ENCODE data around the gene CASKIN1. TPM values are rescaled to one million over a fixed set of nuclear protein-coding genes. Genes with fewer than 3 reads are reported as not detected.

Gene CASKIN1
- total RNA-seq, 1 experiment from 2014 or later: 4.5 TPM

DNA sequence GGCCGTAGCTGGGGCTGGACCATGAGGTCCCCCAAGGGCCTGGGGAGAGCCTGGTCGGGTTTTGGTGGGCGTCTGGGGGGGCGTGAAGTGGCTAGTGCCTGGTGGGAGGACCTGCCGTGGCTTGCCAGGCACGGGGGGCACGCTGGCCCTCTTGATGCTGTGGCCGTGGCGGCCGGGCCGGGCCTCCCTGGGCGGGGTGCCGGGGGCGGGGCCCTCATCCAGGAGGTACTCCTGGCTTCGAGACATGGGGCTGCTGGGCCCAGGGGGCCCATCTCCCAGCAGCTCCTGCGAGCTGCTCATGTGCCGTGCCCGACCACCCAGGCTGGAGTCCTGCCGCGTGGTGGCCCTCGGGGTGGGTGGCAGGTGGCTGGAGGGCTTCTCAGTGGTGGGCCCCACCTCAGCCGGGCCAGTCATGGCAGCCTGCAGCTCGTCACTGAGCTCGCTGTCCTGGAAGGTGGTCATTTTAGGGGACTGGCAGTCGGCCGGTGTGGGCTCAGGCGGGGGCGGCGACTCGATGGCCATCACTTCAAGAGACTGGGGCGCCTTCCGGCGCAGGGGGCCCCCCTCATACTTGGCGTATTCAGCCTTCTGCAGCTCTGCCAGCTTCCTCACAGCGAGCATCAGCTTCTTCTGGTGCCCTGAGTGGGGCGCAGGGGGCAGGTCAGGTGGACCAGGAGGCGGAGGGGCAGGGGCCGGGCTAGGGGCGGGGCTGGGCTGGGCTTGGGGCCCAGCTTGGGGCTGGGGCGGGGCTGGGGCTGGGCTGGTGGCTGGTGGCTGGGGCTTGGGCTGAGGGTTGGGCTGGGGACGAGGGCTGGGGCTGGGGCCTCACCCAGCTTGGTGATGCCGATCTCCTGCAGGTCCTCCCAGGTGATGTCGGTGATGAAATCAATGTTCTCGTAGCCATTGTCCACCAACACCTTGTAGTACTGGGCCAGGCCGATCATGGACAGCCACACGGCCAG, 15.2 kb downstream of the CASKIN1 start:
- no peak overlapping the region for H3K27ac ChIP-seq (ENCODE audit: low read length)
- CTCF ChIA-PET: no interaction called here
- in situ Hi-C loops (cut with HindIII; ENCODE audit: low pct_unique_long_range_greater_than_20kb, low sequenced_read_pairs) (no loop called here), intact Hi-C loops (cut with micrococcal nuclease; ENCODE audit: unreplicated experiment) (no loop called here)
- no TSS peak for BruUV-seq (replicated peaks)
- ATAC-seq: no peak
- H3K4me3 ChIP-seq (ENCODE audit: low read depth in 2 of 2, low read length in 2 of 2): no peak overlapping the region
- DNase-seq (ENCODE audit: low read depth, low spot score): no peak
- no peaks in the 10 kb centered on the region for H3K4me1 ChIP-seq (ENCODE audit: control insufficient read depth, insufficient read depth, low read length)
- POLR2A ChIA-PET: interaction anchor here (0.6 kb wide), 1 partner anchor 24 kb away, joined by 5 read pairs; no protein-coding TSS in a partner anchor
- H3K27me3 ChIP-seq (ENCODE audit: control insufficient read depth, insufficient read depth, low read length): no peaks in the 10 kb centered on the region
- H3K9me3 ChIP-seq (ENCODE audit: control insufficient read depth, insufficient read depth, low read depth, low read length): no peaks in the 10 kb centered on the region
- no peaks in the 10 kb centered on the region for H3K36me3 ChIP-seq (ENCODE audit: control insufficient read depth, insufficient read depth, low read length)
- TF ChIP-seq, protein P1, sequence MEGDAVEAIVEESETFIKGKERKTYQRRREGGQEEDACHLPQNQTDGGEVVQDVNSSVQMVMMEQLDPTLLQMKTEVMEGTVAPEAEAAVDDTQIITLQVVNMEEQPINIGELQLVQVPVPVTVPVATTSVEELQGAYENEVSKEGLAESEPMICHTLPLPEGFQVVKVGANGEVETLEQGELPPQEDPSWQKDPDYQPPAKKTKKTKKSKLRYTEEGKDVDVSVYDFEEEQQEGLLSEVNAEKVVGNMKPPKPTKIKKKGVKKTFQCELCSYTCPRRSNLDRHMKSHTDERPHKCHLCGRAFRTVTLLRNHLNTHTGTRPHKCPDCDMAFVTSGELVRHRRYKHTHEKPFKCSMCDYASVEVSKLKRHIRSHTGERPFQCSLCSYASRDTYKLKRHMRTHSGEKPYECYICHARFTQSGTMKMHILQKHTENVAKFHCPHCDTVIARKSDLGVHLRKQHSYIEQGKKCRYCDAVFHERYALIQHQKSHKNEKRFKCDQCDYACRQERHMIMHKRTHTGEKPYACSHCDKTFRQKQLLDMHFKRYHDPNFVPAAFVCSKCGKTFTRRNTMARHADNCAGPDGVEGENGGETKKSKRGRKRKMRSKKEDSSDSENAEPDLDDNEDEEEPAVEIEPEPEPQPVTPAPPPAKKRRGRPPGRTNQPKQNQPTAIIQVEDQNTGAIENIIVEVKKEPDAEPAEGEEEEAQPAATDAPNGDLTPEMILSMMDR (IDR thresholded peaks at IDR 0.05): no peak
- TF ChIP-seq TCF7L2 (IDR thresholded peaks at IDR 0.05; ENCODE audit: low read depth, low read length) (no peak), SIN3A (IDR thresholded peaks at IDR 0.05; ENCODE audit: borderline replicate concordance, insufficient read depth, low read depth, low read length) (no peak), POLR2AphosphoS5 (IDR thresholded peaks at IDR 0.05; ENCODE audit: low read depth, low read length) (no peak)
- TF ChIP-seq, protein P2, sequence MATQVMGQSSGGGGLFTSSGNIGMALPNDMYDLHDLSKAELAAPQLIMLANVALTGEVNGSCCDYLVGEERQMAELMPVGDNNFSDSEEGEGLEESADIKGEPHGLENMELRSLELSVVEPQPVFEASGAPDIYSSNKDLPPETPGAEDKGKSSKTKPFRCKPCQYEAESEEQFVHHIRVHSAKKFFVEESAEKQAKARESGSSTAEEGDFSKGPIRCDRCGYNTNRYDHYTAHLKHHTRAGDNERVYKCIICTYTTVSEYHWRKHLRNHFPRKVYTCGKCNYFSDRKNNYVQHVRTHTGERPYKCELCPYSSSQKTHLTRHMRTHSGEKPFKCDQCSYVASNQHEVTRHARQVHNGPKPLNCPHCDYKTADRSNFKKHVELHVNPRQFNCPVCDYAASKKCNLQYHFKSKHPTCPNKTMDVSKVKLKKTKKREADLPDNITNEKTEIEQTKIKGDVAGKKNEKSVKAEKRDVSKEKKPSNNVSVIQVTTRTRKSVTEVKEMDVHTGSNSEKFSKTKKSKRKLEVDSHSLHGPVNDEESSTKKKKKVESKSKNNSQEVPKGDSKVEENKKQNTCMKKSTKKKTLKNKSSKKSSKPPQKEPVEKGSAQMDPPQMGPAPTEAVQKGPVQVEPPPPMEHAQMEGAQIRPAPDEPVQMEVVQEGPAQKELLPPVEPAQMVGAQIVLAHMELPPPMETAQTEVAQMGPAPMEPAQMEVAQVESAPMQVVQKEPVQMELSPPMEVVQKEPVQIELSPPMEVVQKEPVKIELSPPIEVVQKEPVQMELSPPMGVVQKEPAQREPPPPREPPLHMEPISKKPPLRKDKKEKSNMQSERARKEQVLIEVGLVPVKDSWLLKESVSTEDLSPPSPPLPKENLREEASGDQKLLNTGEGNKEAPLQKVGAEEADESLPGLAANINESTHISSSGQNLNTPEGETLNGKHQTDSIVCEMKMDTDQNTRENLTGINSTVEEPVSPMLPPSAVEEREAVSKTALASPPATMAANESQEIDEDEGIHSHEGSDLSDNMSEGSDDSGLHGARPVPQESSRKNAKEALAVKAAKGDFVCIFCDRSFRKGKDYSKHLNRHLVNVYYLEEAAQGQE (IDR thresholded peaks at IDR 0.05; ENCODE audit: insufficient read depth in 1 of 2, low read depth in 2 of 2, low read length in 1 of 2): no peak

DNA sequence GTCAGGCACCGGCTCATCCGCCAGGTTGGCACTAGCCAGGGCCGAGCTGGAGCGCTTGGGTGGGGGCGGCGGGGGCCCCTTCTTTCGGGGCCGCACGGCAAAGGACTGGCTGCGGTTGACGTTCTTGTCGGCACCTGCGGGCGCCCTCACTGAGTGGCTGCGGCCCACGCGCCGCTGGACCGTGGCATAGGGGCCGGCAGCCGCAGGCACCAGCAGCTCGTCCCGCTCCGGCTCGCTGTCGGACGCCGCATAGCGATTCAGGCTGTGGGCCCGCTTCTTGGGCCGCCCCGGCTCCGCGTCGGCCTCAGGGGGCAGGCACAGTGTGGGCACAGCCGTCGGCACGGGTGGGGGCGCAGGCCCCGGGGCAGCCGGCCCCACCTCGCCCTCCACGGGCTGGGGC, 15.9 kb downstream of the CASKIN1 start:
- POLR2A ChIA-PET: no interaction called here
- DNase-seq (ENCODE audit: low read depth, low spot score) (no peak), ATAC-seq (no peak)
- CTCF ChIA-PET: no interaction called here
- no peak overlapping the region for H3K4me3 ChIP-seq (ENCODE audit: low read depth in 2 of 2, low read length in 2 of 2)
- H3K27me3 ChIP-seq (ENCODE audit: control insufficient read depth, insufficient read depth, low read length): no peaks in the 10 kb centered on the region
- no peak for TF ChIP-seq POLR2AphosphoS5 (IDR thresholded peaks at IDR 0.05; ENCODE audit: low read depth, low read length)
- TF ChIP-seq, protein P2 (IDR thresholded peaks at IDR 0.05; ENCODE audit: insufficient read depth in 1 of 2, low read depth in 2 of 2, low read length in 1 of 2): no peak
- H3K4me1 ChIP-seq (ENCODE audit: control insufficient read depth, insufficient read depth, low read length): no peaks in the 10 kb centered on the region
- intact Hi-C loops (cut with micrococcal nuclease; ENCODE audit: unreplicated experiment): no loop called here
- no peaks in the 10 kb centered on the region for H3K36me3 ChIP-seq (ENCODE audit: control insufficient read depth, insufficient read depth, low read length)
- H3K27ac ChIP-seq (ENCODE audit: low read length): no peak overlapping the region
- no TSS peak for BruUV-seq (replicated peaks)
- H3K9me3 ChIP-seq (ENCODE audit: control insufficient read depth, insufficient read depth, low read depth, low read length): no peaks in the 10 kb centered on the region
- in situ Hi-C loops (cut with HindIII; ENCODE audit: low pct_unique_long_range_greater_than_20kb, low sequenced_read_pairs): no loop called here

Data from Panc1 (cell line).